OCI-LY7 (cell line): ENCODE data around the gene DCHS1. TPM values are rescaled to one million over a fixed set of nuclear protein-coding genes. Genes with fewer than 3 reads are reported as not detected.

Source experiments
- BruUV-seq: library from RNA; stranded (reverse); fragments of 400-500 nt; replicated peaks from 2 replicates; lab custom pipeline; 2021; lab: Mats Ljungman, UMichigan
- CTCF ChIA-PET: fragments of 300-600 bp; sonication (Branson Sonifier 250); formaldehyde crosslinking; loops from one replicate; lab custom pipeline; 2022; ENCODE audit warnings: antibody characterized with exemption; ENCODE audit not compliant: unreplicated experiment; lab: Charles Lee
- POLR2A ChIA-PET: fragments of 300-600 bp; sonication (Branson Sonifier 250); formaldehyde crosslinking; loops from one replicate; lab custom pipeline; 2022; ENCODE audit warnings: antibody characterized with exemption; lab: Charles Lee
- DNase-seq: peaks from one replicate; pipeline ENCODE4 v3.0.0-alpha.2; 2015; ENCODE audit warnings: low spot score
- H2AFZ ChIP-seq: fragments of 200-600 bp; sonication (generic), shearing (Covaris generic); 2 replicates; pipeline ENCODE4 v1.6.1; 2014; ENCODE audit warnings: mild to moderate bottlenecking, antibody characterized with exemption, low read length, moderate library complexity
- H3K27ac ChIP-seq: fragments of 200-600 bp; sonication (generic); 2 replicates; pipeline ENCODE4 v1.5.1; 2014; ENCODE audit warnings: mixed run types, low read depth, mild to moderate bottlenecking, moderate library complexity, low read length, inconsistent platforms; ENCODE audit not compliant: poor library complexity, severe bottlenecking
- H3K36me3 ChIP-seq: fragments of 200-600 bp; sonication (generic); 2 replicates; pipeline ENCODE4 v1.6.1; 2014; ENCODE audit warnings: mild to moderate bottlenecking, antibody characterized with exemption, low read length, moderate library complexity, mixed read lengths; ENCODE audit not compliant: insufficient read depth
- H3K4me1 ChIP-seq: fragments of 200-600 bp; sonication (generic); 2 replicates; pipeline ENCODE4 v1.5.1; 2014; ENCODE audit warnings: mild to moderate bottlenecking, low read length; ENCODE audit not compliant: insufficient read depth, poor library complexity, severe bottlenecking
- H3K4me2 ChIP-seq: fragments of 200-600 bp; sonication (generic); 2 replicates; pipeline ENCODE4 v1.6.1; 2014; ENCODE audit warnings: mild to moderate bottlenecking, low read length
- H3K4me3 ChIP-seq: fragments of 200-600 bp; sonication (generic); 2 replicates; pipeline ENCODE4 v1.5.1; 2014; ENCODE audit warnings: mild to moderate bottlenecking, low read depth, low read length; ENCODE audit not compliant: poor library complexity, severe bottlenecking
- H3K79me2 ChIP-seq: fragments of 200-600 bp; sonication (generic); 2 replicates; pipeline ENCODE4 v1.6.1; 2016; ENCODE audit warnings: low read depth, mild to moderate bottlenecking, low read length, moderate library complexity, mixed read lengths; ENCODE audit not compliant: insufficient read depth
- H3K9me2 ChIP-seq: fragments of 200-600 bp; sonication (generic); 2 replicates; pipeline ENCODE4 v1.6.1; 2016; ENCODE audit warnings: mild to moderate bottlenecking, low read length, mixed read lengths; ENCODE audit not compliant: insufficient read depth
- H3K9me3 ChIP-seq: fragments of 200-600 bp; sonication (generic); 2 replicates; pipeline ENCODE4 v1.6.1; 2014; ENCODE audit warnings: mild to moderate bottlenecking, mixed run types, low read length, mixed read lengths
- H4K20me1 ChIP-seq: fragments of 200-600 bp; sonication (generic); 2 replicates; pipeline ENCODE4 v1.6.1; 2014; ENCODE audit warnings: mild to moderate bottlenecking, antibody characterized with exemption, low read length, moderate library complexity, mixed read lengths; ENCODE audit not compliant: insufficient read depth
- EZH2phosphoT487 ChIP-seq: fragments of 200-600 bp; sonication (generic); IDR thresholded peaks from 2 replicates; pipeline ENCODE4 v1.6.1; 2018; ENCODE audit warnings: low read depth, borderline replicate concordance, mild to moderate bottlenecking, mixed run types, antibody characterized with exemption, low read length, moderate library complexity, mixed read lengths
- intact Hi-C: fragments of 100-400 bp; cut with micrococcal nuclease; formaldehyde crosslinking; loops from one replicate; pipeline ENCODE4 v1.10.0; 2022; ENCODE audit not compliant: unreplicated experiment
- total RNA-seq, 2 experiments: library from RNA; depleted of rRNA in 1 of 2; stranded (reverse); fragments of >200 nt in 1 of 2; shearing (Covaris generic) in 1 of 2; gene quantifications; 2 replicates each; pipeline ENCODE4 v1.2.3, GENCODE V29; 2014 to 2022
- TF ChIP-seq, protein P1 (sequence below): fragments of 200-600 bp; sonication (generic); conservative IDR thresholded peaks from 2 replicates; pipeline ENCODE4 v1.5.1; 2014; ENCODE audit warnings: mild to moderate bottlenecking, antibody characterized with exemption, low read length, moderate library complexity, mixed read lengths

DCHS1 gene
- total RNA-seq, 2 experiments from 2014 or later, result 0.67 to 1.1 TPM

- intact Hi-C loops, result no loop called here
- H3K36me3 ChIP-seq, result peaks cover 26% of the 10 kb centered on the region
- no peak for TF ChIP-seq EZH2phosphoT487
- TF ChIP-seq, protein P1, sequence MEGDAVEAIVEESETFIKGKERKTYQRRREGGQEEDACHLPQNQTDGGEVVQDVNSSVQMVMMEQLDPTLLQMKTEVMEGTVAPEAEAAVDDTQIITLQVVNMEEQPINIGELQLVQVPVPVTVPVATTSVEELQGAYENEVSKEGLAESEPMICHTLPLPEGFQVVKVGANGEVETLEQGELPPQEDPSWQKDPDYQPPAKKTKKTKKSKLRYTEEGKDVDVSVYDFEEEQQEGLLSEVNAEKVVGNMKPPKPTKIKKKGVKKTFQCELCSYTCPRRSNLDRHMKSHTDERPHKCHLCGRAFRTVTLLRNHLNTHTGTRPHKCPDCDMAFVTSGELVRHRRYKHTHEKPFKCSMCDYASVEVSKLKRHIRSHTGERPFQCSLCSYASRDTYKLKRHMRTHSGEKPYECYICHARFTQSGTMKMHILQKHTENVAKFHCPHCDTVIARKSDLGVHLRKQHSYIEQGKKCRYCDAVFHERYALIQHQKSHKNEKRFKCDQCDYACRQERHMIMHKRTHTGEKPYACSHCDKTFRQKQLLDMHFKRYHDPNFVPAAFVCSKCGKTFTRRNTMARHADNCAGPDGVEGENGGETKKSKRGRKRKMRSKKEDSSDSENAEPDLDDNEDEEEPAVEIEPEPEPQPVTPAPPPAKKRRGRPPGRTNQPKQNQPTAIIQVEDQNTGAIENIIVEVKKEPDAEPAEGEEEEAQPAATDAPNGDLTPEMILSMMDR, result no peak
- ChIA-PET CTCF (interaction anchor here (0.6 kb wide), 1 partner anchor 1391 kb away, joined by 3 read pairs; no protein-coding TSS in a partner anchor), POLR2A (no interaction called here)
- peaks cover 36% of the 10 kb centered on the region for H3K4me1 ChIP-seq
- DNase-seq, result no peak
- peaks cover 12% of the 10 kb centered on the region; the same call in 1 of the 2 replicates for H3K79me2 ChIP-seq
- no peaks in the 10 kb centered on the region for H3K9me3 ChIP-seq
- no peak overlapping the region for H3K4me2 ChIP-seq
- no peak overlapping the region for H3K27ac ChIP-seq
- no peaks in the 10 kb centered on the region for H3K9me2 ChIP-seq
- H2AFZ ChIP-seq, result no peak overlapping the region
- peaks cover 9% of the 10 kb centered on the region; the same call in 1 of the 2 replicates for H4K20me1 ChIP-seq
- BruUV-seq, result no TSS peak
- H3K4me3 ChIP-seq, result no peak overlapping the region
These were observed 41.2 kb downstream of the DCHS1 start for GRCh38 chr11:6614446-6614845.

GRCh38 chr11:6613496-6613895 lies 42.1 kb downstream of the DCHS1 start:
- Histone ChIP-seq H2AFZ (no peak overlapping the region), H3K9me3 (no peaks in the 10 kb centered on the region), H3K36me3 (peaks cover 36% of the 10 kb centered on the region), H3K4me2 (peak overlapping the region; percentile 93), H3K9me2 (no peaks in the 10 kb centered on the region), H3K27ac (no peak overlapping the region), H3K79me2 (peaks cover 12% of the 10 kb centered on the region; the same call in 1 of the 2 replicates), H3K4me3 (no peak overlapping the region), H3K4me1 (peaks cover 31% of the 10 kb centered on the region), H4K20me1 (peaks cover 9% of the 10 kb centered on the region; the same call in 1 of the 2 replicates)
- no peak for DNase-seq
- POLR2A ChIA-PET, result interaction anchor here (0.6 to 2.2 kb wide), 6 partner anchors 8 to 1376 kb away, joined by 3 to 9 read pairs (median 4); no protein-coding TSS in a partner anchor
- TF ChIP-seq EZH2phosphoT487, result no peak
- TF ChIP-seq, protein P1, result no peak
- CTCF ChIA-PET, result interaction anchor here (1.2 kb wide), 1 partner anchor 33 kb away, joined by 3 read pairs; no protein-coding TSS in a partner anchor
- TSS peak; percentile 24 for BruUV-seq
- intact Hi-C loops, result loop anchor here (2.0 kb wide), 1 partner anchor 33 kb away; no protein-coding TSS in a partner anchor
